H4 (cell line): ENCODE data around the gene CBL. TPM values are rescaled to one million over a fixed set of nuclear protein-coding genes. Genes with fewer than 3 reads are reported as not detected.
A peak's percentile ranks its signal among the peaks of the same experiment; 100 is the strongest.

Experiments used
- DNase-seq: peaks from one replicate; pipeline ENCODE4 v3.0.0-alpha.2; 2015; ENCODE audit warnings: low spot score
- total RNA-seq: library from RNA; depleted of rRNA; stranded (reverse); fragments of >200 nt; shearing (Covaris generic); gene quantifications from 2 replicates; pipeline ENCODE4 v1.2.3, GENCODE V29; 2014

CBL gene
- total RNA-seq, 1 experiment from 2014 or later: 11.0 TPM

DNA sequence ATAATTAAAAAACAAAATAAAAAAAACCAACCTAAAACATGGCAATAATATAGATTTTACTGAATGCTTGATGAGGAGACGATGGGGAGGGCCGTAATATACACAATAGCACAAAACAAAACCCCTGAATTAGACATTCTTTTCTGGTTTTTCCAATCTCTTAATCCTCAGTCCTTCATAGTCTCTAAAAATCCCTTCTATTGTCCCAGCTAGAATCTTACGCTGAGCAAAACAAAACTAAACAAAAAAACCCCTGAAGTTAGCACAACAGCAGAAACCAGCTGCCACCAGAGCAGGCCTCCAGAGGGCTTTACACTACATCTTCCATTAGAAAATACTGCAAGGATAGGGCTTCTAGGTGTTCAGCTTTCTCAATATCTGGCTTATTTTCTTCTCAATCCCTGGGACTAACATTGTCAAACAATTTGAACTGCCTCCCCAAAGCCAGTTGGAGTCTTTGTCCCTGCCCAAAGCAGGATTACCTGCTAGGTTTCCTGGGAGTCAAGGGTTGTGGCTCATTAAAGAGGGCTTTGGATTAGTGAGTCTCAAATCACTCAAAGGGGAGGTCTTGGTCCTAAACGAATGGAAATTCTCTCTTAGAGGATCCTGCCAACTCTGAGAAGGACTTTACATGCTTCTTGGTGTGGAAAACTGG, 126.1 kb downstream of the CBL start:
- no peak for DNase-seq

GRCh38 chr11:119334174-119334930, 128.2 kb downstream of the CBL start, which contains the start of gene RNF26:
Gene RNF26 (plus strand): TSS chr11:119334527. CDS start chr11:119335123, 596 bp downstream.
- peak; percentile 97 for DNase-seq

DNA sequence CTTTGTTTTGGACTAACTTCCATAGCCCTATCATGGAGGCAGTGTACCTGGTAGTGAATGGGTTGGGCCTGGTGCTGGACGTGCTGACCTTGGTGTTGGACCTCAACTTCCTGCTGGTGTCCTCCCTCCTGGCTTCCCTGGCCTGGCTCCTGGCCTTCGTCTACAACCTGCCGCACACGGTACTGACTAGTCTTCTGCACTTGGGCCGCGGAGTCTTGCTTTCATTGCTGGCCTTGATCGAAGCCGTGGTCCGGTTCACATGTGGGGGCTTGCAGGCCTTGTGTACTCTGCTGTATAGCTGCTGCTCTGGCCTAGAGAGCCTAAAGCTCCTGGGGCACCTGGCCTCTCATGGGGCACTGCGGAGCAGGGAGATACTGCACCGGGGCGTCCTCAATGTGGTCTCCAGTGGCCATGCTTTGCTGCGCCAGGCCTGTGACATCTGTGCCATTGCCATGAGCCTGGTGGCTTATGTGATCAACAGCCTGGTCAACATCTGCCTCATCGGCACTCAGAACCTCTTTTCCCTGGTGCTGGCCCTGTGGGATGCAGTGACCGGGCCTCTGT, 129.0 kb downstream of the CBL start:
- DNase-seq: no peak

- DNase-seq: no peak
These were observed 129.8 kb downstream of the CBL start for GRCh38 chr11:119335655-119336543.

GRCh38 chr11:119336744-119337469, 130.8 kb downstream of the CBL start:
- DNase-seq: no peak

DNA sequence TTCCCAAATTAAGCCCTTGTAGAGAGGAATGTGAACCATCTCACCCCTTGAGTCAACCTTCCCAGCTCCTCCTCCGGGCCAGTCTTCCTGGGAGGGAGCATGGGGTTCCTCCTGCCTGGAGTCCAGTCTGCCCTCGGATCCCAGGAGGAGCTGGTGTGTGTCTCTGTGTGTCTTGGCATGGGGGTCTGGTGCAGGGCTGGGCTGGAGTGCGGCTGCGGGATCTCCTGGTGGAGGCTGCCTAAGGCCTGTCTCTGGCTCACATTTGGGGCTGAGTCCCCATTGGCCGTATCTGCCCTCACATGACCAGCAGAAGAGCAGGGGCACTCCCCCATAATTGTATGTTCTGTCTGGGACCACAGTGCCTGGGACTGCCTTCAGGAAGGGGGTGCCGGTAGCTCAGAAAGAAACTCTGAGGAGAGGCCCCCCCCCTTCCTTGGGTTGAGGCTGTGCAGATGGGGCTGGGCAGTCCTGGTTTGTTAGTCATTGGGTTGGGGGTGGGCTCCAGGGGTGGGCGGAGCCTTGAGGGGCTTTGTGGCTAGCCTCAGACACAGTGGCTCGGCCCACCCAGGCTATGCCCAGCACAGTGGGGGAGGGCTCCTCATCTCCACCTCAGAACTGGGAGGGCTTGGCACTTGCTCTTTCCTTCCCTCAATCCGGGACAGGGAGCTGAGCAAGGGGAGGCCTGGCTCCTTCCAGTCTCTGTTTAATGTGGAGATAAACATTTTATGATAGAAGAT, 131.6 kb downstream of the CBL start:
- peak; percentile 86 for DNase-seq

DNA sequence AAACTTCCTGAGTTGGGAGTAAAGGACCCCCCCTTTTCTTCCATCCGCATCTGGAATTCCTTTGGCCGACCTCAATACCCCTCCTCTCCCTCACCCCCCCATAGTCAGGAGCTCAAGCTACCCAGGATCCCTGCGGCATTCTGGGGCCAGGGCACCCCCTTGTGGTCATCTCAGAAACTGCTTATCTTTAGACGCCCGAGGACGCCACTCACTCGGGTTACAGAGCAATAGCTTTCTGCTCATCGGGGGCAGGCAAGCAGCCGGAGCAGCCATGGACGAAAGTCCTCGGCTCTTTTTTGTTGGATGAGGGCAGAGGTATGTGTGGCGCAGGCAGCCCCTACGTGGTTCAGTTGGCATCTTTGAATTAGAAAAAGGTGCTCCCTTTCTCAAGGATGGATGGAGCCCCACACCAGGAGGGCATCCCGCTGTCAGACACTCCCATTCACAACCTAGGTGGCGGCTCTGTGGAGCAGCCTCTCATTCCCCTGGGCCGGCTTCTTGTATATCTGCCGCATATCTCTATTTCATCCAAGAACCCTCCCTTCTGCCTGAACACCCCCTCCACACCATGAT, 132.3 kb downstream of the CBL start:
- no peak for DNase-seq

- DNase-seq: no peak
These were observed 132.9 kb downstream of the CBL start for GRCh38 chr11:119338965-119339588.

GRCh38 chr11:119339589-119340334, 133.6 kb downstream of the CBL start:
- DNase-seq: no peak

DNA sequence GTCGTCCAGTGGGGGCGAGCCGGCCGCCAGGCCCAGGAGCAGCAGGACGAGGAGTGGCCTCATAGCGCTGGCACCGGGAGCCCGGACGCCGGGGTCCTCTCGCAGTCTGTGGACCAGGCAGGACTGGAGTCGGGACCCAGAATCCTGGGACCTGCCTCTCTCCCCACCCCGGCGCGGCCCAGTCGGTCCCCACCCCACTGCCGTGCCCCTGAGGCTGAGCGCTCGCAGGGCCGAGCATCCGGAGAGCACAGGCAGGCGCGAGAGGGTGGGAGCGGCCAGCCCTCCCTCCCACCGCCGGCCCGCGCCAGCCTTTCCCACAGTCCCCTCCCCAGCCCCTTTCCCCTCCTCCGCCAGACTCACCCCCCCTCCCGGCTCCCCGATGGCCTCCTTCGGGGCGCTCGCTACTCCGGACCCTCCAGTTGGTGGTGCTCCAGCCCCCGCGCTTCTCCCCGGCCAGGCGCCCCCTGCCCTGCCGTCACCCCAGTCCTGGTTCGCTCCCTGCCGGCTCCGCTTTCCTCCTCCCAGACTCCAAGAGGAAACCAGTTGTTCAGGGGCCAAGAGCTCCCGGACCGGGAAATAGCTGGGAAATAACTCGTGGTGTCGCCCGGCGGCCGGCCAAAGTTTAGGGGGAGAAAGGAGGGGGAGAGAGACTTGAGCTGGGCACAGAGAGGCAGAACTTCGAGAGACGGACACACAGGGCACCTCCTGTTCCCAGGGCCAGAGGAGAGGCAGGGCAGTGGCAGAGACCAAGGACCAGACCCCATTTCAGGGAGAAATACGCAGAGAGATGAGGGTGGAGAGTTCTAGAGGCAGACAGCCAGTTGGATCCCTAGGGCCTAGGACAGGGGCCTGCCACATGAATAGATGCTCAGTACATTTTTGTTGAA, 134.4 kb downstream of the CBL start, which contains the start of gene C1QTNF5:
TSS of gene C1QTNF5 (minus strand) at position 549 of the 887 bp plus-strand sequence. CDS start at position 63, 486 bp downstream.
- no peak for DNase-seq

DNA sequence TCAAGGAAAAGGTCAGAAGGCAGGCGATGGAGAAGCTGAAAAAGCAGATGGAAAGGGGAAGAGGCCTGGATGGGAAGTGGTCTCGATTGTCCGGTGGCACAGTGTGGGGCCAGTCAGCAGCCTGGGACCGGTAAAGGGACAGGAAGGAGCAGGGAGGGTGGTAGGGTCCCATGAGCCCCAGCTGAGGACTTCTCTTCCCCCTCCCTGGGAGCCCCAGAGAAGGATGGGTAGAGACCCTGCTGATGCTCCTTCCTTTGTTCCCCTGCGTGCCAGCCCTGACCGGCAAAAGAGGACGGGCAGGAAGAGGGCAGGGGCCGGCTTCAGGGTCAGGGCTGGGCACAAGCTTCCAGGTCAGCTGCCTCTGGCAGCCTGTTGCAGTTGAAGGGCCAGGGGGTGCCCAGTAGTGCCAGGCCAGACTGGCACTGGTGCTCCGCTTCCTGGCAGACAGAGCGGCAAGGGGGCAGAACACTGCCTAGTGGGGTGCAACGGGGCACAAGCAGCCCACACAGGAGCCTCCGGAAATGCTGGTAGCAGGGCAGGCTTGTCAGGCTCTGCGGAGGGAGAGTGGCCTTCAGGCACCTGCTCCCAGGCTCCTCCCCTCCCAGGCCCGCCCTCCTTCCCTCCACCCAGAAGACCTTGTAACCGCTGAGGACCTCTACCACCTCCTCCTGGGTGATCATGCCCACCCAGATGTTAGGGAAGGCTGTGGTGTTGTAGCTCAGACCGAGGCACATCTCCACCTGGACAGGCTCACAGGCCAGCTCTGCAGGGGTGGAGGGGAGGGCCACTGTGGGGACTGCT, 135.3 kb downstream of the CBL start:
- no peak for DNase-seq

GRCh38 chr11:119342023-119342300, 135.8 kb downstream of the CBL start:
- no peak for DNase-seq

- no peak for DNase-seq
These were observed 136.4 kb downstream of the CBL start for GRCh38 chr11:119342362-119343130.

GRCh38 chr11:119343726-119344125, 137.6 kb downstream of the CBL start:
- DNase-seq: no peak

DNA sequence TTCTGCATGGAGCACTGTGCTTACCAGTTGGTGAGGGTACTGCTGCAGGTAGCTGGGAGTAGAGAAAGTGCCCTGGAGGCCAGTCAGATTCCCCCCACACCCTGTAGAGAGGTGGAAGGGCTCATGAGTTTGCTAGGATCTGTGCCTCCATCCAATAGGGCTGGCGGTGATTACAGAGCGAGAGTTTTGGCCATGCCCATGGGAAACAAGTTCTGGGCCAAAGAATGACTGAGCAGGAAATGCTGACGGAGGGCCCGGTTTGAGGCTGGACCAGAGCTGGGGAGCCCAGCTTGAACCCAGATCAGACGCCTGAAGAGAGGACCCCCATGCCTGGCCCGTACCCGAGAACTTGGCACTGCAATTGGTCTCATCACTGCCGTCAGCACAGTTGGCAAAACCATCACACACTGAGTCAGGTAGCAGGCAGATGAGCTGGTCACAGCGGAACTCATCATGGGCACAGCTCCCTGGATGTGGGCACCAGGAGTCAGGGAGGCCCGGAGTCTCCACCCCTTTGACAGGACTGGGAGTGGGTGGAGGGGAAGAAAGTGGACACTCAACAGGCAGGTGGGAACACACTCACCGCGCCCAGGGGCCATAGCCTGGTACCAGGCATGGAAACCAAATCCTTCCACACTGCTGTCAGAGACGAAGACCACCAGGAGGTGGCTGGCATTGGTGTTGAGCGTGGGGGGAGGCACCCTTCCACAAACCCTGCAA, 138.3 kb downstream of the CBL start:
- no peak for DNase-seq

DNA sequence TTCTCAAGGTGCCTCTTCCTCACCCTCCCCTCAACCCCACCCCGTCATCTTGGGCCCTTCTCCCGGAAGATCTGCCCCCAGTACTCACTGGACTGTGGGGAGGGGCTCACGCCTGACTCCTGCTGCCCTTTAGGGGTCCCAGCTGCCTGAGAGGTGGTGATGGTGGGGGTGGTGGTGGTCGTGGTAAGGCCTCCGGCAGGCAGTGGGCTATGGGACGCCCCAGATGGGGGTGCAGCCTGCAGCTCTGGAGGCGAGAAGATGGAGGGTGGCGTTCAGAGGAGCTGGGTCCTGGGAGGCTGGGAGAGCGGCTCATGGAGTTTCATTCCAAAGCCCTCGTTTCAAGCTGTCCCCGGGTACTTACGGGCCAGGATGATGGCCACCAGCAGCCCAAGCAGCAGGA, 139.5 kb downstream of the CBL start:
- DNase-seq: no peak
